HG03045 (cell line): ENCODE data around the gene ACBD6.
"Not testable (repeated sequence)": the region's sequence is repeated elsewhere in the genome, so short reads cannot be mapped to it uniquely, and the experiment has no call there.

ENCODE experiments used
- ATAC-seq: cut with Tn5 transposase; IDR thresholded peaks from one replicate; pipeline ENCODE4 v1.9.1; 2021; ENCODE audit warnings: mild to moderate bottlenecking, moderate library complexity; ENCODE audit not compliant: unreplicated experiment

ACBD6 gene

GRCh38 chr1:180497826-180498225 is 4.6 kb downstream of the ACBD6 start:
- no peak for ATAC-seq

GRCh38 chr1:180494370-180494769 is 8.0 kb downstream of the ACBD6 start:
- no peak for ATAC-seq

GRCh38 chr1:180489976-180490375 is 12.4 kb downstream of the ACBD6 start:
- no peak for ATAC-seq

- ATAC-seq: no peak
These were observed 13.1 kb downstream of the ACBD6 start for GRCh38 chr1:180489313-180489712.

GRCh38 chr1:180488661-180489060 is 13.7 kb downstream of the ACBD6 start:
- ATAC-seq: no peak

- no peak for ATAC-seq
These were observed 16.3 kb downstream of the ACBD6 start for GRCh38 chr1:180486092-180486491.

GRCh38 chr1:180484490-180484889 is 17.9 kb downstream of the ACBD6 start:
- ATAC-seq: no peak

- no peak for ATAC-seq
These were observed 19.7 kb downstream of the ACBD6 start for GRCh38 chr1:180482425-180483275.

- no peak for ATAC-seq
These were observed 32.3 kb downstream of the ACBD6 start for GRCh38 chr1:180470031-180470430.

- no peak for ATAC-seq
These were observed 34.1 kb downstream of the ACBD6 start for GRCh38 chr1:180468311-180468710.

- no peak for ATAC-seq
These were observed 40.3 kb downstream of the ACBD6 start for GRCh38 chr1:180462102-180462501.

- ATAC-seq: not testable (repeated sequence)
These were observed 40.7 kb downstream of the ACBD6 start for GRCh38 chr1:180461682-180462081.

- ATAC-seq: no peak
These were observed 43.6 kb downstream of the ACBD6 start for GRCh38 chr1:180458807-180459206.

GRCh38 chr1:180456191-180456590 is 46.2 kb downstream of the ACBD6 start:
- no peak for ATAC-seq

GRCh38 chr1:180451504-180451903 is 50.9 kb downstream of the ACBD6 start:
- ATAC-seq: no peak

- no peak for ATAC-seq
These were observed 57.9 kb downstream of the ACBD6 start for GRCh38 chr1:180444522-180444921.

- no peak for ATAC-seq
These were observed 62.0 kb downstream of the ACBD6 start for GRCh38 chr1:180440335-180440734.

GRCh38 chr1:180435566-180435965 is 66.8 kb downstream of the ACBD6 start:
- ATAC-seq: no peak

- ATAC-seq: no peak
These were observed 68.5 kb downstream of the ACBD6 start for GRCh38 chr1:180433873-180434272.

GRCh38 chr1:180431683-180432082 is 70.7 kb downstream of the ACBD6 start:
- no peak for ATAC-seq

- ATAC-seq: no peak
These were observed 73.3 kb downstream of the ACBD6 start for GRCh38 chr1:180428782-180429695.

- ATAC-seq: no peak
These were observed 76.4 kb downstream of the ACBD6 start for GRCh38 chr1:180425952-180426351.
